GM18526 (cell line): ENCODE data around the gene SIGLEC9.

Experiments
- POLR2A ChIP-seq: IDR thresholded peaks from 3 replicates; pipeline ENCODE4 v1.6.1; 2011; ENCODE audit not compliant: insufficient read length; ENCODE audit errors: extremely low read depth

SIGLEC9 gene

GRCh38 chr19:51145916-51146493 lies 21.3 kb downstream of the SIGLEC9 start:
- no peak for TF ChIP-seq POLR2A

- no peak for TF ChIP-seq POLR2A
These were observed 22.0 kb downstream of the SIGLEC9 start for GRCh38 chr19:51146751-51147150.

- TF ChIP-seq POLR2A: no peak
These were observed 23.0 kb downstream of the SIGLEC9 start for GRCh38 chr19:51147663-51148062.

GRCh38 chr19:51148580-51148979 lies 23.9 kb downstream of the SIGLEC9 start:
- no peak for TF ChIP-seq POLR2A

- no peak for TF ChIP-seq POLR2A
These were observed 25.9 kb downstream of the SIGLEC9 start for GRCh38 chr19:51150627-51151026.

GRCh38 chr19:51156710-51157109 lies 32.0 kb downstream of the SIGLEC9 start:
- no peak for TF ChIP-seq POLR2A

- TF ChIP-seq POLR2A: no peak
These were observed 32.6 kb downstream of the SIGLEC9 start for GRCh38 chr19:51157265-51157664.

- no peak for TF ChIP-seq POLR2A
These were observed 33.9 kb downstream of the SIGLEC9 start for GRCh38 chr19:51158474-51159129.

GRCh38 chr19:51159656-51160055 lies 35.0 kb downstream of the SIGLEC9 start:
- no peak for TF ChIP-seq POLR2A

- TF ChIP-seq POLR2A: no peak
These were observed 36.6 kb downstream of the SIGLEC9 start for GRCh38 chr19:51161266-51161665.

GRCh38 chr19:51161867-51162496 lies 37.3 kb downstream of the SIGLEC9 start:
- TF ChIP-seq POLR2A: no peak

- no peak for TF ChIP-seq POLR2A
These were observed 38.6 kb downstream of the SIGLEC9 start for GRCh38 chr19:51163257-51163656.

- no peak for TF ChIP-seq POLR2A
These were observed 39.5 kb downstream of the SIGLEC9 start for GRCh38 chr19:51164215-51164614.

- no peak for TF ChIP-seq POLR2A
These were observed 42.3 kb downstream of the SIGLEC9 start for GRCh38 chr19:51166846-51167490.

- no peak for TF ChIP-seq POLR2A
These were observed 44.0 kb downstream of the SIGLEC9 start for GRCh38 chr19:51168564-51169282.

- TF ChIP-seq POLR2A: no peak
These were observed 47.5 kb downstream of the SIGLEC9 start for GRCh38 chr19:51172223-51172622.

GRCh38 chr19:51173681-51174080 lies 49.0 kb downstream of the SIGLEC9 start:
- TF ChIP-seq POLR2A: no peak
